Spleen (tissue), 11 donors: ENCODE results near the gene BAAT. TPM values are rescaled to one million over a fixed set of nuclear protein-coding genes. Genes with fewer than 3 reads are reported as not detected.

ENCODE experiments used
- DNase-seq: peaks from one replicate; pipeline ENCODE4 v3.0.0-alpha.2; 2020
- H3K27ac ChIP-seq, 8 donors: fragments of 200-600 bp; sonication (generic) in 7 of 8; 1 replicate in 4 of 8; 2 replicates in 4 of 8; pipeline versions ENCODE4 v1.5.0 to v1.8.0; 2016 to 2021; ENCODE audit warnings: inconsistent platforms in 4 of 8, mild to moderate bottlenecking in 4 of 8, moderate library complexity in 1 of 8
- H3K27me3 ChIP-seq, 7 donors: fragments of 200-600 bp; sonication (generic) in 6 of 7; replicated peaks in 1 of 7; 1 replicate in 4 of 7; 2 replicates in 3 of 7; pipeline versions ENCODE4 v1.5.0 to v1.8.0; 2016 to 2021; ENCODE audit warnings: inconsistent platforms in 3 of 7, mild to moderate bottlenecking in 1 of 7
- H3K36me3 ChIP-seq, 6 donors: fragments of 200-600 bp; sonication (generic) in 5 of 6; 1 replicate in 4 of 6; 2 replicates in 2 of 6; pipeline versions ENCODE4 v1.5.0 to v1.8.0; 2016 to 2021; ENCODE audit warnings: inconsistent platforms in 2 of 6
- H3K4me1 ChIP-seq, 6 donors: fragments of 200-600 bp; sonication (generic) in 5 of 6; 1 replicate in 3 of 6; 2 replicates in 3 of 6; pipeline versions ENCODE4 v1.5.0 to v1.8.0; 2016 to 2021; ENCODE audit warnings: inconsistent platforms in 3 of 6
- H3K4me3 ChIP-seq, 8 donors: fragments of 200-600 bp; sonication (generic) in 7 of 8; 1 replicate in 4 of 8; 2 replicates in 4 of 8; pipeline versions ENCODE4 v1.5.0 to v1.8.0; 2016 to 2021; ENCODE audit warnings: inconsistent platforms in 4 of 8, mild to moderate bottlenecking in 4 of 8, moderate library complexity in 2 of 8
- H3K9me3 ChIP-seq, 8 donors: fragments of 200-600 bp; sonication (generic) in 7 of 8; 1 replicate in 4 of 8; 2 replicates in 4 of 8; pipeline versions ENCODE4 v1.5.0 to v1.8.0; 2016 to 2021; ENCODE audit warnings: inconsistent platforms in 4 of 8
- POLR2A ChIP-seq, 3 donors: fragments of 450-650 bp; IDR thresholded peaks; one replicate each; pipeline ENCODE4 v1.5.1; 2017; ENCODE audit warnings: antibody characterized with exemption in 3 of 3, mild to moderate bottlenecking in 1 of 3
- POLR2AphosphoS5 ChIP-seq, 3 donors: sonication (generic); formaldehyde crosslinking; IDR thresholded peaks; one replicate each; pipeline ENCODE4 v1.5.1; 2017; ENCODE audit warnings: antibody characterized with exemption in 3 of 3
- WGBS, 5 donors: extraction: QIAGEN DNeasy Blood & Tissue Kit in 3 of 5; methylation state at CpG; one replicate each; pipeline versions ENCODE4 v1.1.5 to v1.1.7; 2013 to 2018; 5-methylcytosine and 5-hydroxymethylcytosine counted together
- intact Hi-C: fragments of 100-400 bp; cut with DNase I; formaldehyde crosslinking; loops from one replicate; pipeline ENCODE4 v1.15.0; 2023; ENCODE audit warnings: low total_unique reads
- polyA plus RNA-seq, 3 donors: library from polyadenylated mRNA; stranded (reverse); fragments of 200-250 nt; gene quantifications; one replicate each; pipeline ENCODE4 v1.2.1, GENCODE V29; 2013
- total RNA-seq, 7 donors: library from RNA; depleted of rRNA in 3 of 7; stranded (reverse); fragments of >200 nt in 3 of 7; fragmentation: NEBNext Ultra II Directional in 4 of 7; extraction: Animal tissue kit (Norgen Biotek cat#: 25700) in 4 of 7; gene quantifications; one replicate each; pipeline versions ENCODE4 v1.1.0 to v1.2.1, GENCODE V29; 2016 to 2021
- TF ChIP-seq, protein P1 (sequence below), 11 experiments: fragments of 200-600 bp in 7 of 11; fragments of 450-650 bp in 4 of 11; sonication (generic) in 4 of 11; IDR thresholded peaks in 8 of 11; conservative IDR thresholded peaks in 3 of 11; 1 replicate in 7 of 11; 2 replicates in 4 of 11; pipeline versions ENCODE4 v1.4.0 to v1.8.0; 2016 to 2021; ENCODE audit warnings: antibody characterized with exemption in 11 of 11, inconsistent platforms in 4 of 11, mild to moderate bottlenecking in 1 of 11
- donor health status: healthy with polysubstance abuse.
- donor health status: DM: no; HTN: no; CAD: no; lungs with moderate emphysema.
- donor health status: DM: no; HTN: no; CAD: no.
- donor health status: Bipolar disorder and iron deficiency.
- donor health status: healthy.
- donor health status: DM: no; HTN: no; CAD: no.
- donor health status: DM: yes; HTN: yes; CAD: no.

The BAAT gene
- total and polyA plus RNA-seq, 10 donors = 0.02 to 0.15 (median 0.10) TPM; not detected in 6

- no peak for DNase-seq
- Histone ChIP-seq H3K27me3 (no peaks in the 10 kb centered on the region), H3K4me3 (no peak overlapping the region), H3K36me3 (peaks cover 0 to 41% (median 13%) of the 10 kb centered on the region in 6 donors), H3K9me3 (peaks cover 0 to 20% (median 13%) of the 10 kb centered on the region in 8 donors), H3K4me1 (peaks cover 15 to 50% (median 37%) of the 10 kb centered on the region in 6 donors), H3K27ac (no peak overlapping the region)
- 94 to 100% (median 97%) methylated on average over 1 of the region's 1 CpG for WGBS, 5 donors
- TF ChIP-seq, protein P1, sequence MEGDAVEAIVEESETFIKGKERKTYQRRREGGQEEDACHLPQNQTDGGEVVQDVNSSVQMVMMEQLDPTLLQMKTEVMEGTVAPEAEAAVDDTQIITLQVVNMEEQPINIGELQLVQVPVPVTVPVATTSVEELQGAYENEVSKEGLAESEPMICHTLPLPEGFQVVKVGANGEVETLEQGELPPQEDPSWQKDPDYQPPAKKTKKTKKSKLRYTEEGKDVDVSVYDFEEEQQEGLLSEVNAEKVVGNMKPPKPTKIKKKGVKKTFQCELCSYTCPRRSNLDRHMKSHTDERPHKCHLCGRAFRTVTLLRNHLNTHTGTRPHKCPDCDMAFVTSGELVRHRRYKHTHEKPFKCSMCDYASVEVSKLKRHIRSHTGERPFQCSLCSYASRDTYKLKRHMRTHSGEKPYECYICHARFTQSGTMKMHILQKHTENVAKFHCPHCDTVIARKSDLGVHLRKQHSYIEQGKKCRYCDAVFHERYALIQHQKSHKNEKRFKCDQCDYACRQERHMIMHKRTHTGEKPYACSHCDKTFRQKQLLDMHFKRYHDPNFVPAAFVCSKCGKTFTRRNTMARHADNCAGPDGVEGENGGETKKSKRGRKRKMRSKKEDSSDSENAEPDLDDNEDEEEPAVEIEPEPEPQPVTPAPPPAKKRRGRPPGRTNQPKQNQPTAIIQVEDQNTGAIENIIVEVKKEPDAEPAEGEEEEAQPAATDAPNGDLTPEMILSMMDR (IDR thresholded peaks at IDR 0.05 in 8 of 11, conservative IDR thresholded peaks at IDR 0.05 in 3 of 11) = no peak
- TF ChIP-seq POLR2AphosphoS5 (IDR thresholded peaks at IDR 0.05) = no peak
- no peak for TF ChIP-seq POLR2A (IDR thresholded peaks at IDR 0.05)
- intact Hi-C loops = loop anchor here (5.0 kb wide), 1 partner anchor 138 kb away; the partner anchor contains the start of gene RNF20
Measured at GRCh38 chr9:101394687-101395086, 9.9 kb upstream of the BAAT start.

DNA sequence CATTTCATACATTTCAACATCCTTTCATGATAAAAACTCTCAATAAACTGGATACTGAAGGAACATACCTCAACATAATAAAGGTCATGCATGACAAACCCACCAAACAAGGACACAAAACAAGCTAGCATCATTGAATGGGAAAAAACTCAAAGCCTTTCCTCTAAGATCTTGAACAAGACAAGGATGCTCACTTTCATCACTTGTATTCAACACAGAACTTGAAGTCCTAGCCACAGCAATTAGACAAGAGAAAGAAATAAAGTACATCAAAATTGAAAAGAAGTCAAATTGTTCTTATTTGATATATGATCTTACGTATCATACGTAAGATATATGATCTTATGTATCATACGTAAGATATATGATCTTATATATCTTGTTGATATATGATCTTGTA lies 8.3 kb upstream of the BAAT start:
- intact Hi-C loops = no loop called here
- no peak for DNase-seq
- TF ChIP-seq, protein P1 (IDR thresholded peaks at IDR 0.05 in 8 of 11, conservative IDR thresholded peaks at IDR 0.05 in 3 of 11) = no peak
- TF ChIP-seq POLR2A (IDR thresholded peaks at IDR 0.05) (no peak), POLR2AphosphoS5 (IDR thresholded peaks at IDR 0.05) (no peak)
- Histone ChIP-seq H3K4me3 (no peak overlapping the region), H3K27me3 (no peaks in the 10 kb centered on the region), H3K4me1 (peaks cover 13 to 44% (median 32%) of the 10 kb centered on the region in 6 donors), H3K36me3 (peaks cover 0 to 57% (median 23%) of the 10 kb centered on the region in 6 donors), H3K27ac (no peak overlapping the region), H3K9me3 (peaks cover 0 to 20% (median 13%) of the 10 kb centered on the region in 8 donors)
- WGBS, 5 donors = 98 to 99% (median 98%) methylated on average over 3 of the region's 3 CpGs

DNA sequence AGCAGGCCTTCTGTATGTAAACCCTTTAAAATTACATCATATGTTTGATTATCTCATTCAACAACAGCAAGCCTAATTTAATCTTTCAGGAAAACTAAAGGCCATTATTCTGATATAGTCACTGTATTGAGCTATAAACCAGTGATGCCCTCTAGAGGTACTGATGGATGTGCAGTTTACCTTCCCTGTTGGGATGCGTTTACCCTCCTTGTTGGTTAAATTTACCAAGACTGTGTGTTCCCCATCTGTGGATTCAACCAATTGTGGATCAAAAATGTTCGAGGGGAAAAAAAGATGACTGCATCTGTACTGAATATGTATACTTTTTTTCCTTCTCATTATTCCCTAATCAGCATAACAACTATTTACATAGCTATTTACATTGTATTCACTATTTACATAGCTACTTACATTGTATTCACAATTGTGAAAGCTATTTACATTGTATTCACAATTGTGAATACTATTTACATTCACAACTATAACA lies 3.7 kb upstream of the BAAT start:
- 84 to 97% (median 92%) methylated on average over 2 of the region's 2 CpGs for WGBS, 5 donors
- intact Hi-C loops = no loop called here

GRCh38 chr9:101387871-101388506 lies 3.2 kb upstream of the BAAT start:
- intact Hi-C loops = no loop called here
- DNase-seq = no peak
- no peak overlapping the region for H3K27ac ChIP-seq
- no peak for TF ChIP-seq POLR2AphosphoS5 (IDR thresholded peaks at IDR 0.05)
- TF ChIP-seq POLR2A (IDR thresholded peaks at IDR 0.05) = no peak
- TF ChIP-seq, protein P1 (IDR thresholded peaks at IDR 0.05 in 8 of 11, conservative IDR thresholded peaks at IDR 0.05 in 3 of 11) = peak in 8 of 11 experiments; percentile 18 to 57 (median 44)
- peaks cover 0 to 42% (median 19%) of the 10 kb centered on the region in 6 donors for H3K36me3 ChIP-seq
- no peak overlapping the region for H3K4me3 ChIP-seq
- H3K4me1 ChIP-seq = peaks cover 0 to 6% (median 0%) of the 10 kb centered on the region in 6 donors
- H3K9me3 ChIP-seq = peaks cover 0 to 30% (median 24%) of the 10 kb centered on the region in 8 donors
- WGBS, 5 donors = 60 to 68% (median 62%) methylated on average over 6 of the region's 6 CpGs
- H3K27me3 ChIP-seq = no peaks in the 10 kb centered on the region

More for the DNA sequence above, 3.7 kb upstream of the BAAT start:
- no peaks in the 10 kb centered on the region for H3K27me3 ChIP-seq
- H3K27ac ChIP-seq = no peak overlapping the region
- peaks cover 0 to 35% (median 29%) of the 10 kb centered on the region in 8 donors for H3K9me3 ChIP-seq
- peaks cover 0 to 6% (median 0%) of the 10 kb centered on the region in 6 donors for H3K4me1 ChIP-seq
- DNase-seq = no peak
- H3K36me3 ChIP-seq = peaks cover 0 to 42% (median 19%) of the 10 kb centered on the region in 6 donors
- no peak overlapping the region for H3K4me3 ChIP-seq
- no peak for TF ChIP-seq POLR2A (IDR thresholded peaks at IDR 0.05)
- TF ChIP-seq, protein P1 (IDR thresholded peaks at IDR 0.05 in 8 of 11, conservative IDR thresholded peaks at IDR 0.05 in 3 of 11) = no peak
